HUES6 (cell line): ENCODE measurements around the gene ZNF69.
"Not testable (repeated sequence)": the region's sequence is repeated elsewhere in the genome, so short reads cannot be mapped to it uniquely, and the experiment has no call there.

ENCODE experiments used
- H3K27ac ChIP-seq: 2 replicates; pipeline ENCODE4 v1.7.0; 2013; ENCODE audit warnings: low read depth, mild to moderate bottlenecking, low read length, inconsistent platforms
- H3K27me3 ChIP-seq: 2 replicates; pipeline ENCODE4 v1.6.1; 2013; ENCODE audit warnings: low read length; ENCODE audit not compliant: control insufficient read depth, insufficient read depth
- H3K36me3 ChIP-seq: 2 replicates; pipeline ENCODE4 v1.6.1; 2013; ENCODE audit warnings: low read length; ENCODE audit not compliant: control insufficient read depth, insufficient read depth
- H3K4me1 ChIP-seq: 2 replicates; pipeline ENCODE4 v1.6.1; 2013; ENCODE audit warnings: low read length; ENCODE audit not compliant: control insufficient read depth, insufficient read depth
- H3K4me3 ChIP-seq: 2 replicates; pipeline ENCODE4 v1.5.1; 2013; ENCODE audit warnings: low read depth, low read length
- H3K9ac ChIP-seq: one replicate; pipeline ENCODE4 v1.6.1; 2013; ENCODE audit warnings: mild to moderate bottlenecking, low read length
- H3K9me3 ChIP-seq: 2 replicates; pipeline ENCODE4 v1.6.1; 2013; ENCODE audit warnings: low read depth, low read length; ENCODE audit not compliant: control insufficient read depth, insufficient read depth

ZNF69 gene

GRCh38 chr19:11894851-11895250, 7.3 kb downstream of the ZNF69 start:
- H3K27ac ChIP-seq: no peak overlapping the region
- no peak overlapping the region for H3K4me3 ChIP-seq
- H3K9me3 ChIP-seq: peaks cover 51% of the 10 kb centered on the region
- no peaks in the 10 kb centered on the region for H3K4me1 ChIP-seq
- H3K27me3 ChIP-seq: no peaks in the 10 kb centered on the region
- H3K36me3 ChIP-seq: no peaks in the 10 kb centered on the region; the same call in 1 of the 2 replicates
- H3K9ac ChIP-seq: no peak overlapping the region

- Histone ChIP-seq H3K4me1 (no peaks in the 10 kb centered on the region), H3K27ac (no peak overlapping the region), H3K27me3 (no peaks in the 10 kb centered on the region), H3K9ac (no peak overlapping the region), H3K4me3 (no peak overlapping the region), H3K9me3 (peaks cover 66% of the 10 kb centered on the region), H3K36me3 (peaks cover 17% of the 10 kb centered on the region; the same call in 1 of the 2 replicates)
Observed at GRCh38 chr19:11902228-11902627, 14.6 kb downstream of the ZNF69 start.

GRCh38 chr19:11905928-11906327, 18.3 kb downstream of the ZNF69 start:
- H3K36me3 ChIP-seq: peaks cover 17% of the 10 kb centered on the region; the same call in 1 of the 2 replicates
- peaks cover 55% of the 10 kb centered on the region for H3K9me3 ChIP-seq
- no peaks in the 10 kb centered on the region for H3K4me1 ChIP-seq
- no peak overlapping the region; the same call in 1 of the 2 replicates for H3K4me3 ChIP-seq
- no peak overlapping the region for H3K9ac ChIP-seq
- no peaks in the 10 kb centered on the region for H3K27me3 ChIP-seq
- H3K27ac ChIP-seq: no peak overlapping the region

GRCh38 chr19:11911937-11912336, 24.4 kb downstream of the ZNF69 start:
- not testable (repeated sequence) for H3K4me1 ChIP-seq, H3K9ac ChIP-seq, H3K4me3 ChIP-seq, H3K36me3 ChIP-seq, H3K27me3 ChIP-seq, H3K27ac ChIP-seq
- H3K9me3 ChIP-seq: peaks cover 42% of the 10 kb centered on the region

- not testable (repeated sequence) for H3K4me1 ChIP-seq, H3K27ac ChIP-seq, H3K27me3 ChIP-seq, H3K36me3 ChIP-seq, H3K4me3 ChIP-seq, H3K9ac ChIP-seq
- peaks cover 56% of the 10 kb centered on the region for H3K9me3 ChIP-seq
Observed at GRCh38 chr19:11914417-11915051, 27.0 kb downstream of the ZNF69 start.

GRCh38 chr19:11921852-11922495, 34.4 kb downstream of the ZNF69 start:
- peaks cover 3% of the 10 kb centered on the region; the same call in 1 of the 2 replicates for H3K4me1 ChIP-seq
- no peaks in the 10 kb centered on the region for H3K36me3 ChIP-seq
- no peak overlapping the region for H3K4me3 ChIP-seq
- H3K27ac ChIP-seq: no peak overlapping the region
- peaks cover 43% of the 10 kb centered on the region for H3K9me3 ChIP-seq
- no peak overlapping the region for H3K9ac ChIP-seq
- H3K27me3 ChIP-seq: no peaks in the 10 kb centered on the region

- Histone ChIP-seq H3K27ac (peak within 1 kb of the TSS; percentile 22; the same call in 1 of the 2 replicates), H3K36me3 (no peaks in the 10 kb centered on the region), H3K4me3 (peak within 1 kb of the TSS; percentile 65; the same call in 1 of the 2 replicates), H3K4me1 (peaks cover 3% of the 10 kb centered on the region; the same call in 1 of the 2 replicates), H3K9ac (no peak within 1 kb of the TSS), H3K9me3 (peaks cover 40% of the 10 kb centered on the region; the same call in 1 of the 2 replicates), H3K27me3 (no peaks in the 10 kb centered on the region)
Observed at GRCh38 chr19:11924886-11925650, 37.5 kb downstream of the ZNF69 start, which contains the start of gene ZNF700. Gene ZNF700 (plus strand): TSS chr19:11925107. CDS start chr19:11925211, 104 bp downstream.

GRCh38 chr19:11925651-11926187, 38.1 kb downstream of the ZNF69 start:
- not testable (repeated sequence) for H3K4me1 ChIP-seq, H3K36me3 ChIP-seq, H3K27me3 ChIP-seq, H3K9ac ChIP-seq
- H3K27ac ChIP-seq: peak overlapping the region; percentile 22; the same call in 1 of the 2 replicates
- peaks cover 37% of the 10 kb centered on the region; the same call in 1 of the 2 replicates for H3K9me3 ChIP-seq
- peak overlapping the region; percentile 65; the same call in 1 of the 2 replicates for H3K4me3 ChIP-seq

- Histone ChIP-seq H3K27me3 (no peaks in the 10 kb centered on the region), H3K36me3 (no peaks in the 10 kb centered on the region), H3K9ac (no peak overlapping the region), H3K4me1 (peaks cover 3% of the 10 kb centered on the region; the same call in 1 of the 2 replicates), H3K4me3 (no peak overlapping the region), H3K9me3 (peaks cover 43% of the 10 kb centered on the region), H3K27ac (no peak overlapping the region)
Observed at GRCh38 chr19:11927227-11927626, 39.6 kb downstream of the ZNF69 start.

GRCh38 chr19:11931051-11931450, 43.5 kb downstream of the ZNF69 start:
- no peaks in the 10 kb centered on the region for H3K27me3 ChIP-seq
- H3K4me1 ChIP-seq: no peaks in the 10 kb centered on the region
- H3K36me3 ChIP-seq: no peaks in the 10 kb centered on the region; the same call in 1 of the 2 replicates
- H3K4me3 ChIP-seq: no peak overlapping the region
- no peak overlapping the region for H3K27ac ChIP-seq
- peaks cover 57% of the 10 kb centered on the region for H3K9me3 ChIP-seq
- H3K9ac ChIP-seq: no peak overlapping the region
